Activated B cell treated with CpG ODN at 0.5 μM for 24 hours (primary cell): ENCODE data around the gene LPAR3. TPM values are rescaled to one million over a fixed set of nuclear protein-coding genes. Genes with fewer than 3 reads are reported as not detected.

Experiments
- ATAC-seq: fragments of 200-7000 bp; cut with Tn5 transposase; one replicate; pipeline ENCODE4 v1.10.0; 2021; ENCODE audit warnings: low read depth, mild to moderate bottlenecking, moderate library complexity
- CTCF ChIA-PET: fragments of 350-600 bp; sonication (Branson Sonifier 250); formaldehyde crosslinking; loops from one replicate; lab custom pipeline; 2021; ENCODE audit warnings: antibody characterized with exemption; lab: Charles Lee
- POLR2A ChIA-PET: fragments of 350-600 bp; sonication (Branson Sonifier 250); formaldehyde crosslinking; loops from one replicate; lab custom pipeline; 2021; ENCODE audit warnings: antibody characterized with exemption; lab: Charles Lee
- DNase-seq: peaks from one replicate; pipeline ENCODE4 v3.0.0; 2022
- H3K27ac Mint-ChIP-seq: one replicate; pipeline ENCODE4 v1.8.0; 2020; ENCODE audit warnings: mixed read lengths
- H3K27me3 Mint-ChIP-seq: one replicate; pipeline ENCODE4 v1.8.0; 2021; ENCODE audit warnings: mixed read lengths
- H3K36me3 Mint-ChIP-seq: one replicate; pipeline ENCODE4 v1.8.0; 2021; ENCODE audit warnings: low read depth, mixed read lengths
- H3K4me1 Mint-ChIP-seq: one replicate; pipeline ENCODE4 v1.8.0; 2021; ENCODE audit warnings: mixed read lengths
- H3K4me3 Mint-ChIP-seq: one replicate; pipeline ENCODE4 v1.8.0; 2020; ENCODE audit warnings: mild to moderate bottlenecking, mixed read lengths
- H3K9me3 Mint-ChIP-seq: one replicate; pipeline ENCODE4 v1.8.0; 2020; ENCODE audit warnings: mixed read lengths
- intact Hi-C: fragments of 100-400 bp; cut with micrococcal nuclease; formaldehyde crosslinking; loops from one replicate; pipeline ENCODE4 v1.15.1; 2024
- total RNA-seq: library from RNA; stranded (reverse); gene quantifications from 2 replicates; pipeline ENCODE4 v1.2.3, GENCODE V29; 2022
- TF ChIP-seq, protein P1 (sequence below): fragments of 200-600 bp; IDR thresholded peaks from one replicate; pipeline ENCODE4 v1.8.0; 2022; ENCODE audit warnings: antibody characterized with exemption, mild to moderate bottlenecking

LPAR3 gene
- total RNA-seq, 1 donor from 2014 or later: 0.62 TPM

DNA sequence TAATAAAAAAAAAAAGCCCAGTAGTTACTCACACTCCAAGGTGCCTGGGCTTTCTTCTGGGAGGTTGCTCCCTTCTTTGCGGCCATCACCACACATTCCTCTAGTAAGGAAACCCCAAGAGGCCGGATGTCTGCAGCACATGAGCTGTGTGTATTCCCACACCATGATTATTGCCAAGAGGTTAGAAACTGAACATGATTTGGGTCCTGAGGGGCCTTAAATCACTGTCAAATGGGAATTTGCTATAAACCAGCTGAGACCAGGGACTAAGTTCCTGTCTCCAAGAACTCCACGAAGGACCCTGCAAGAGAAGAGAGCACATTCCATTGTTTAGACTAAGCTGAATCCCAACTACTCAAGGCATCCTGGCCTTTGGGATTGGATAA lies 117.5 kb downstream of the LPAR3 start:
- DNase-seq: no peak
- TF ChIP-seq, protein P1, sequence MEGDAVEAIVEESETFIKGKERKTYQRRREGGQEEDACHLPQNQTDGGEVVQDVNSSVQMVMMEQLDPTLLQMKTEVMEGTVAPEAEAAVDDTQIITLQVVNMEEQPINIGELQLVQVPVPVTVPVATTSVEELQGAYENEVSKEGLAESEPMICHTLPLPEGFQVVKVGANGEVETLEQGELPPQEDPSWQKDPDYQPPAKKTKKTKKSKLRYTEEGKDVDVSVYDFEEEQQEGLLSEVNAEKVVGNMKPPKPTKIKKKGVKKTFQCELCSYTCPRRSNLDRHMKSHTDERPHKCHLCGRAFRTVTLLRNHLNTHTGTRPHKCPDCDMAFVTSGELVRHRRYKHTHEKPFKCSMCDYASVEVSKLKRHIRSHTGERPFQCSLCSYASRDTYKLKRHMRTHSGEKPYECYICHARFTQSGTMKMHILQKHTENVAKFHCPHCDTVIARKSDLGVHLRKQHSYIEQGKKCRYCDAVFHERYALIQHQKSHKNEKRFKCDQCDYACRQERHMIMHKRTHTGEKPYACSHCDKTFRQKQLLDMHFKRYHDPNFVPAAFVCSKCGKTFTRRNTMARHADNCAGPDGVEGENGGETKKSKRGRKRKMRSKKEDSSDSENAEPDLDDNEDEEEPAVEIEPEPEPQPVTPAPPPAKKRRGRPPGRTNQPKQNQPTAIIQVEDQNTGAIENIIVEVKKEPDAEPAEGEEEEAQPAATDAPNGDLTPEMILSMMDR: no peak
- Mint-ChIP-seq H3K27ac (no peak overlapping the region), H3K27me3 (no peaks in the 10 kb centered on the region), H3K9me3 (no peaks in the 10 kb centered on the region), H3K4me1 (no peaks in the 10 kb centered on the region), H3K4me3 (no peak overlapping the region), H3K36me3 (no peaks in the 10 kb centered on the region)
- intact Hi-C loops: loop anchor here (10.0 kb wide), 1 partner anchor 249 kb away; no protein-coding TSS in a partner anchor
- ATAC-seq: no peak
- ChIA-PET POLR2A (no interaction called here), CTCF (interaction anchor here (0.7 to 1.4 kb wide), 2 partner anchors 87 to 333 kb away, joined by 3 to 4 read pairs; no protein-coding TSS in a partner anchor)

DNA sequence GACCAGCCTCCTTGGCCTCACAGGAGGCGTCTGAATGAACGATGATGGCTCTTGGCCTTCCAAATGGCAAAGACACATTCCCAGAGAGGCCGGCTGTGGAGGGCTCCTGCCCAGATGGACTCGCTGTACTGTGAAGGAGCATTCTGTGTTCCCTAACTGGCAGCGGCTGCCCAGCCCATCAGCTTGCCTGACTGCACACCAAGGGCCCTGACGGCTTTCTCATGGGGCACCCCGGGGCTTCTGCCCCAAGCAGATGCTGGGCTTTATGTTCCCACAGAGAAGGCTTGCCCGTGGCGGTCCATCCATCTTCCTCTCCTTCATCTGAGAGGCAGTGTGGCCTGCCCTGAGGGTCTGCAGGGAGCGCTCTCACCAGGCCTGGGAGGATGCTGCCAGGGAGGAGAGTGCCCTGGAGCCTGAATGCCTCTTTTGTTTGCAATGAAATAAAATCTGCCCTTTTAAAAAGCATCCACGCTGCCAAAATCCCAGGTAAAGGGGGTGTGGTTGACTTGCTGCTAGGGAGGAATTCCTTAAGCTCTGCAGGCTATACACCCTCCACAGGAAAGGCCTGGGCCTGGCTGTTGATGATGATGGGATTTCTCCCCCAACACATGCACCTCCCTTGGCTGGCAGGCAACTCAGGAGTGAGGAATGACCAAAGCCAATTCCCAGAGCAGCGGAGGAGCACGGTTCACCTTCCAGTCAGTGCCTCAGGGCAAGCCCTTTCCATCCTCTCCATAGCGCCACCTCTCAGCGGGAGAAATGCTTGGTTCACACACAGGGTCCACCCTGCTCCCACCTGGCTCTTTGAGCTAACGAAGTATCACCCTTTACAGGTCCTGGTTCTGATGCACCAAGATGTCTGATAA lies 118.1 kb downstream of the LPAR3 start:
- no peak for DNase-seq
- ChIA-PET CTCF (interaction anchor here (0.6 to 0.7 kb wide), 2 partner anchors 86 to 847 kb away, joined by 3 read pairs; no protein-coding TSS in a partner anchor), POLR2A (no interaction called here)
- Mint-ChIP-seq H3K27ac (no peak overlapping the region), H3K9me3 (no peaks in the 10 kb centered on the region), H3K4me3 (no peak overlapping the region), H3K4me1 (no peaks in the 10 kb centered on the region), H3K36me3 (no peaks in the 10 kb centered on the region), H3K27me3 (peaks cover 5% of the 10 kb centered on the region)
- TF ChIP-seq, protein P1: no peak
- no peak for ATAC-seq
- intact Hi-C loops: loop anchor here (5.0 to 10.0 kb wide), 2 partner anchors 153 to 250 kb away; no protein-coding TSS in a partner anchor

DNA sequence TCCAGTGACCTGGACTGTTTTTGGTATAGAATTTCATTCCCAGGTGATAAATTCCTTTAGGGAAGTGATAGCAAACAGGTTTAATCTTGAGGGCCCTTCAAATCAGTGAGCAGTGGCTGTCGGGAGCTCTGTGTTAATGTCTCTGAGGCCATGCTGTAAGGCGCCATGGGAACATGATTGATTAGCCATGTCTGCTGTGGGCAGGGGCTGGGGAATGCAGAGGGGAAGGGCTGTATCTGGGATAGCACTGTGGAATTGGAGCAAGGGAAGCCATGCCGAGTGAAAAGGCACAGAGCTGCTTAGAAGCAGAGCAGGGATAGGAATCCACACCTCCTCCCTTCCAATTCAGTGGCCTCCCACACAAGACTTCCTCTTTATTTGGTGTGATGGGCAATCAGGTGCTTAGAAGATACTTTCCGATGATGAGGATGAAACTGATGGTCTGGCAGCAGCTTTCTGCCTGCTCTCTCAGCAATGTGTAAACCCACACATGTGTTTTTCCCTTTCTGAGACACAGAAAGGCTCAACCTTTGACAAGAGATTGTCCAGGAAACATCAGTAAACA lies 119.0 kb downstream of the LPAR3 start:
- H3K9me3 Mint-ChIP-seq: no peaks in the 10 kb centered on the region
- H3K4me3 Mint-ChIP-seq: no peak overlapping the region
- intact Hi-C loops: loop anchor here (5.0 to 10.0 kb wide), 2 partner anchors 152 to 251 kb away; no protein-coding TSS in a partner anchor
- H3K27ac Mint-ChIP-seq: no peak overlapping the region
- H3K27me3 Mint-ChIP-seq: peaks cover 5% of the 10 kb centered on the region
- H3K4me1 Mint-ChIP-seq: no peaks in the 10 kb centered on the region
- TF ChIP-seq, protein P1: no peak
- ATAC-seq (no peak), DNase-seq (no peak)
- no peaks in the 10 kb centered on the region for H3K36me3 Mint-ChIP-seq
- CTCF ChIA-PET: interaction anchor here (0.6 kb wide), 1 partner anchor 846 kb away, joined by 3 read pairs; no protein-coding TSS in a partner anchor
- POLR2A ChIA-PET: no interaction called here

GRCh38 chr1:84773195-84773594 lies 119.8 kb downstream of the LPAR3 start:
- intact Hi-C loops: loop anchor here (5.0 to 10.0 kb wide), 2 partner anchors 151 to 252 kb away; no protein-coding TSS in a partner anchor
- no peak for ATAC-seq
- Mint-ChIP-seq H3K9me3 (no peaks in the 10 kb centered on the region), H3K4me3 (no peak overlapping the region), H3K27ac (no peak overlapping the region), H3K4me1 (no peaks in the 10 kb centered on the region), H3K36me3 (no peaks in the 10 kb centered on the region), H3K27me3 (peaks cover 5% of the 10 kb centered on the region)
- DNase-seq: no peak
- TF ChIP-seq, protein P1: no peak
- POLR2A ChIA-PET: no interaction called here
- CTCF ChIA-PET: interaction anchor here (1.4 to 2.6 kb wide), 7 partner anchors 20 to 868 kb away, joined by 3 to 13 read pairs (median 9); partner anchors contain the start of gene PRKACB
